HepG2 (cell line): ENCODE data around the gene MCC. TPM values are rescaled to one million over a fixed set of nuclear protein-coding genes. Genes with fewer than 3 reads are reported as not detected.

Experiments used
- ATAC-seq: fragments of 200-7000 bp; cut with Tn5 transposase; 3 replicates; pipeline ENCODE4 v1.9.1; 2020; ENCODE audit warnings: mild to moderate bottlenecking, moderate library complexity
- BruUV-seq: library from RNA; stranded (reverse); fragments of 400-500 nt; replicated peaks from 2 replicates; lab custom pipeline; 2021; lab: Mats Ljungman, UMichigan
- CTCF ChIA-PET: fragments of 300-600 bp; formaldehyde crosslinking; extraction: SDS; loops from one replicate; lab custom pipeline; 2021; ENCODE audit warnings: low total read pairs, inconsistent platforms, low intra/inter-chr PET ratio; lab: Yijun Ruan, JAX
- POLR2A ChIA-PET: fragments of 350-600 bp; sonication (Branson Sonifier 250); formaldehyde crosslinking; loops from one replicate; lab custom pipeline; 2020; ENCODE audit warnings: antibody characterized with exemption, inconsistent platforms; lab: Yijun Ruan, JAX
- DNase-seq: peaks from one replicate; pipeline ENCODE4 v3.0.0-alpha.2; 2015; ENCODE audit warnings: low spot score
- FAIRE-seq: peaks from 3 replicates; lab custom pipeline; 2011; peaks lifted over from hg19 to GRCh38; lab: Jason Lieb, UNC
- H2AFZ ChIP-seq: one replicate; pipeline ENCODE4 v1.6.1; 2011; ENCODE audit warnings: low read length, inconsistent platforms
- H3K27ac ChIP-seq: fragments of 300-600 bp; 3 replicates; pipeline ENCODE4 v1.8.0; 2011; ENCODE audit warnings: mixed run types, mild to moderate bottlenecking, mixed read lengths, low read length, inconsistent platforms; ENCODE audit not compliant: insufficient read depth; ENCODE audit errors: extremely low read length
- H3K27me3 ChIP-seq, 2 experiments: fragments of 200-600 bp in 1 of 2; 2 replicates in 1 of 2; 3 replicates in 1 of 2; pipeline versions ENCODE4 v1.6.0 to v1.8.0; 2011; ENCODE audit warnings: low read length in 2 of 2, mild to moderate bottlenecking in 2 of 2, moderate library complexity in 2 of 2, inconsistent platforms in 1 of 2; ENCODE audit not compliant: insufficient read depth in 2 of 2, control insufficient read depth in 1 of 2
- H3K36me3 ChIP-seq, 2 experiments: fragments of 200-600 bp in 1 of 2; replicated peaks in 1 of 2; 2 replicates in 1 of 2; 3 replicates in 1 of 2; pipeline versions ENCODE4 v1.5.1 to v1.8.0; 2011; ENCODE audit warnings: low read length in 2 of 2, inconsistent platforms in 1 of 2; ENCODE audit not compliant: insufficient read depth in 2 of 2, control insufficient read depth in 1 of 2
- H3K4me1 ChIP-seq: 2 replicates; pipeline ENCODE4 v1.5.1; 2012; ENCODE audit warnings: low read length, inconsistent platforms; ENCODE audit not compliant: insufficient read depth
- H3K4me2 ChIP-seq: 2 replicates; pipeline ENCODE4 v1.6.0; 2011; ENCODE audit warnings: low read depth, low read length, inconsistent platforms
- H3K4me3 ChIP-seq, 3 experiments: fragments of 200-600 bp in 1 of 3; sonication (generic), shearing (Covaris generic) in 1 of 3; replicated peaks in 1 of 3; 2 replicates each; pipeline ENCODE4 v1.5.1; 2011 to 2016; ENCODE audit warnings: low read length in 3 of 3, inconsistent platforms in 2 of 3, low read depth in 2 of 3, mild to moderate bottlenecking in 2 of 3, control low read depth in 1 of 3, mixed read lengths in 1 of 3; ENCODE audit not compliant: insufficient read depth in 1 of 3
- H3K79me2 ChIP-seq: one replicate; pipeline ENCODE4 v1.6.1; 2011; ENCODE audit warnings: low read length, inconsistent platforms; ENCODE audit not compliant: insufficient read depth
- H3K9ac ChIP-seq: 2 replicates; pipeline ENCODE4 v1.6.0; 2011; ENCODE audit warnings: mild to moderate bottlenecking, low read depth, low read length, inconsistent platforms; ENCODE audit not compliant: insufficient read depth
- H3K9me3 ChIP-seq: 2 replicates; pipeline ENCODE4 v1.5.1; 2012; ENCODE audit warnings: mild to moderate bottlenecking, low read length
- H4K20me1 ChIP-seq: 2 replicates; pipeline ENCODE4 v1.6.0; 2011; ENCODE audit warnings: inconsistent platforms, mild to moderate bottlenecking, low read length, moderate library complexity; ENCODE audit not compliant: insufficient read depth
- NCOA1 ChIP-seq: sonication (generic); formaldehyde crosslinking; IDR thresholded peaks from 2 replicates; pipeline ENCODE4 v1.9.0; 2021; ENCODE audit warnings: missing genetic modification reagents
- NR2F6 ChIP-seq, 2 experiments: IDR thresholded peaks; 2 replicates each; pipeline ENCODE4 v1.6.1; 2016; ENCODE audit warnings: antibody characterized with exemption in 1 of 2, mild to moderate bottlenecking in 1 of 2
- TGIF2 ChIP-seq: IDR thresholded peaks from 2 replicates; pipeline ENCODE4 v1.6.1; 2016; ENCODE audit warnings: control low read depth, missing compliant biosample characterization
- ZBTB1 ChIP-seq: sonication (generic); formaldehyde crosslinking; IDR thresholded peaks from 2 replicates; pipeline ENCODE4 v1.4.0; 2020; ENCODE audit warnings: missing genetic modification reagents, borderline replicate concordance
- ZFP36L1 ChIP-seq: sonication (generic); formaldehyde crosslinking; IDR thresholded peaks from 2 replicates; pipeline ENCODE4 v1.8.0; 2022; ENCODE audit warnings: mild to moderate bottlenecking, missing genetic modification reagents, moderate library complexity
- ZNF282 ChIP-seq: fragments of 450-650 bp; IDR thresholded peaks from 2 replicates; pipeline ENCODE4 v1.6.1; 2018; ENCODE audit not compliant: partially characterized antibody
- ZNF343 ChIP-seq: sonication (generic); formaldehyde crosslinking; IDR thresholded peaks from 2 replicates; pipeline ENCODE4 v1.4.0; 2020; ENCODE audit warnings: mild to moderate bottlenecking, missing genetic modification reagents
- ZNF850 ChIP-seq: sonication (generic); formaldehyde crosslinking; conservative IDR thresholded peaks from 2 replicates; pipeline ENCODE4 v1.9.0; 2021; ENCODE audit warnings: mild to moderate bottlenecking, missing genetic modification reagents
- WGBS: methylation state at CpG from one replicate; pipeline ENCODE4 v1.1.6; 2017; ENCODE audit warnings: low lambda C conversion rate; 5-methylcytosine and 5-hydroxymethylcytosine counted together
- in situ Hi-C: cut with HindIII; loops from 2 replicates; pipeline ENCODE4 v1.10.0; 2017; ENCODE audit warnings: low pct_unique_long_range_greater_than_20kb; ENCODE audit not compliant: extremely low pct_ligation_motif_present
- intact Hi-C: fragments of 100-400 bp; cut with micrococcal nuclease; formaldehyde crosslinking; loops from one replicate; pipeline ENCODE4 v1.10.0; 2022; ENCODE audit not compliant: unreplicated experiment
- polyA plus RNA-seq, 8 experiments: library from polyadenylated mRNA; depleted of rRNA in 3 of 8; stranded (reverse) in 7 of 8; unstranded in 1 of 8; fragments of >200 nt; fragmentation: Illumina TruSeq in 4 of 8; extraction: Trizol in 4 of 8; gene quantifications; 2 replicates each; pipeline versions ENCODE4 v1.2.1 to v1.2.3, GENCODE V29; 2011 to 2016; ENCODE audit warnings: low read depth in 4 of 8, missing spikeins in 1 of 8, mixed read lengths in 1 of 8; ENCODE audit not compliant: insufficient read depth in 1 of 8
- total RNA-seq, 5 experiments: library from RNA; depleted of rRNA; stranded (reverse); fragments of >200 nt; fragmentation: Illumina TruSeq; extraction: Trizol; gene quantifications; 2 replicates each; pipeline ENCODE4 v1.2.3, GENCODE V29; 2016; ENCODE audit warnings: low read depth in 1 of 5
- TF ChIP-seq, protein P1 (sequence below): sonication (generic); formaldehyde crosslinking; IDR thresholded peaks from 2 replicates; pipeline ENCODE4 v1.4.0; 2020; ENCODE audit warnings: mild to moderate bottlenecking, low read depth, missing genetic modification reagents

The MCC gene
- total and polyA plus RNA-seq, 2 of the 13 experiments (the other 11 are each of a cell fraction or from before 2014, with no cell fraction given): 0.55 to 2.4 TPM

DNA sequence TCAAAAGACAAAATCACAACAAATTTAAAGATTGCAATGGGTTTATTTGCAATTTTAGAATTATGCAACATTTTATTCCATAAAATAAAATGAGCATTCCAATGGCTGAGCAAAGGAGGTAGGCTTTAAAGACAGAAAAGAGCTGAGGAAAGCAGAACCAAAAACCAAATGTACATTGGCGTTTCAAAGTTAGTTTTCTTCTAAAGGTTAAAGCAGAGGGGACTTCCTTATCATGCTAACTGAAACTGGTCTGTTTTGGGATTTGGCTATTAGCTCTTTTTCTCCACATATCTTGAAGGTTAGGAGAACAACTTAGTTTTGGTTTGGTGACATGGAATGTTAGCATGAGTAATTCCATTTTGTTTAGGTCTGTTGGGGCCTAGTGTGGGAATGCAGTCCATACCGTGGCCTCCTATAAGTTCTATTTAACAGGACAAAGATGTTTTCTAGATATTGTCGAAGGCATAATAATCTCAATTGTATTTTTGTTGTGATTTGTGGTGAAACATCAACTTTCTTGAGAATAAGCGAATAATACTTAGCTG, 491.4 kb downstream of the MCC start:
- ATAC-seq (no peak), DNase-seq (no peak), FAIRE-seq (no peak)
- Histone ChIP-seq H3K4me1 (peaks cover 17% of the 10 kb centered on the region), H3K27me3 (no peaks in the 10 kb centered on the region), H4K20me1 (no peaks in the 10 kb centered on the region), H3K9me3 (no peaks in the 10 kb centered on the region), H2AFZ (no peak overlapping the region), H3K4me2 (no peak overlapping the region), H3K9ac (no peak overlapping the region), H3K27ac (no peak overlapping the region), H3K79me2 (peaks cover 28% of the 10 kb centered on the region), H3K36me3 (peaks cover 5 to 58% of the 10 kb centered on the region in 2 experiments), H3K4me3 (no peak overlapping the region)
- TF ChIP-seq ZNF343: no peak
- no peak for TF ChIP-seq NR2F6 (IDR thresholded peaks at IDR 0.05)
- no peak for TF ChIP-seq NR2F6 (CRISPR knock-in tag; IDR thresholded peaks at IDR 0.05)
- TF ChIP-seq TGIF2 (CRISPR knock-in tag): no peak
- TF ChIP-seq ZNF850 (CRISPR knock-in tag): no peak
- TF ChIP-seq NCOA1: no peak
- TF ChIP-seq ZNF282: no peak
- TF ChIP-seq ZBTB1: no peak
- TF ChIP-seq, protein P1, sequence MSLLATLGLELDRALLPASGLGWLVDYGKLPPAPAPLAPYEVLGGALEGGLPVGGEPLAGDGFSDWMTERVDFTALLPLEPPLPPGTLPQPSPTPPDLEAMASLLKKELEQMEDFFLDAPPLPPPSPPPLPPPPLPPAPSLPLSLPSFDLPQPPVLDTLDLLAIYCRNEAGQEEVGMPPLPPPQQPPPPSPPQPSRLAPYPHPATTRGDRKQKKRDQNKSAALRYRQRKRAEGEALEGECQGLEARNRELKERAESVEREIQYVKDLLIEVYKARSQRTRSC (CRISPR knock-in tag): no peak
- TF ChIP-seq ZFP36L1: no peak
- POLR2A ChIA-PET: interaction anchor here (1.3 to 1.7 kb wide), 2 partner anchors 21 to 29 kb away, joined by 4 to 9 read pairs; partner anchors contain the start of gene DCP2
- in situ Hi-C loops: loop anchor here (10.0 kb wide), 1 partner anchor 328 kb away; no protein-coding TSS in a partner anchor
- CTCF ChIA-PET: interaction anchor here (1.6 to 1.9 kb wide), 2 partner anchors 334 to 382 kb away, joined by 6 to 7 read pairs; no protein-coding TSS in a partner anchor
- BruUV-seq: no TSS peak
- WGBS: 98% methylated on average over 4 of the region's 4 CpGs
- intact Hi-C loops: loop anchor here (1.0 to 5.0 kb wide), 5 partner anchors 24 to 609 kb away; no protein-coding TSS in a partner anchor
